Colon (tissue), 2 donors: Measurements from ENCODE around the gene SLC35G6.
"Not testable (repeated sequence)": the region's sequence is repeated elsewhere in the genome, so short reads cannot be mapped to it uniquely, and the experiment has no call there.

Source experiments
- FAIRE-seq: peaks from 2 replicates; lab custom pipeline; 2012; peaks lifted over from hg19 to GRCh38; lab: Jason Lieb, UNC
- donor health status: control.
- donor health status: control.

SLC35G6 gene

GRCh38 chr17:7460850-7461660, 20.2 kb upstream of the SLC35G6 start:
- no peak for FAIRE-seq

GRCh38 chr17:7462474-7463371, 18.5 kb upstream of the SLC35G6 start:
- no peak for FAIRE-seq

- no peak for FAIRE-seq
Observed at GRCh38 chr17:7463372-7463846, 17.8 kb upstream of the SLC35G6 start.

- no peak for FAIRE-seq
Observed at GRCh38 chr17:7464081-7464480, 17.2 kb upstream of the SLC35G6 start.

GRCh38 chr17:7465597-7466275, 15.5 kb upstream of the SLC35G6 start:
- no peak for FAIRE-seq

- no peak for FAIRE-seq
Observed at GRCh38 chr17:7466318-7466638, 15.0 kb upstream of the SLC35G6 start.

- FAIRE-seq: no peak
Observed at GRCh38 chr17:7466639-7467341, 14.5 kb upstream of the SLC35G6 start.

GRCh38 chr17:7467498-7467897, 13.7 kb upstream of the SLC35G6 start:
- no peak for FAIRE-seq

- FAIRE-seq: no peak
Observed at GRCh38 chr17:7468290-7468689, 13.0 kb upstream of the SLC35G6 start.

GRCh38 chr17:7468804-7469389, 12.3 kb upstream of the SLC35G6 start:
- FAIRE-seq: no peak

GRCh38 chr17:7469843-7470242, 11.4 kb upstream of the SLC35G6 start:
- FAIRE-seq: not testable (repeated sequence)

- FAIRE-seq: not testable (repeated sequence)
Observed at GRCh38 chr17:7470457-7470973, 10.7 kb upstream of the SLC35G6 start.

- no peak for FAIRE-seq
Observed at GRCh38 chr17:7471729-7472128, 9.5 kb upstream of the SLC35G6 start.

GRCh38 chr17:7474767-7475166, 6.5 kb upstream of the SLC35G6 start:
- FAIRE-seq: not testable (repeated sequence)

- FAIRE-seq: no peak
Observed at GRCh38 chr17:7475764-7476422, 5.4 kb upstream of the SLC35G6 start.

GRCh38 chr17:7476494-7476893, 4.8 kb upstream of the SLC35G6 start:
- no peak for FAIRE-seq

- FAIRE-seq: no peak
Observed at GRCh38 chr17:7476951-7477350, 4.3 kb upstream of the SLC35G6 start.

GRCh38 chr17:7477392-7478275, 3.6 kb upstream of the SLC35G6 start:
- no peak for FAIRE-seq
